HG02943 (cell line): Measurements from ENCODE around the gene ZSCAN23.
"Not testable (repeated sequence)": the region's sequence is repeated elsewhere in the genome, so short reads cannot be mapped to it uniquely, and the experiment has no call there.

Experiments
- ATAC-seq: cut with Tn5 transposase; IDR thresholded peaks from one replicate; pipeline ENCODE4 v1.9.1; 2021; ENCODE audit warnings: mild to moderate bottlenecking, low read depth, moderate library complexity; ENCODE audit not compliant: unreplicated experiment

ZSCAN23 gene

GRCh38 chr6:28444759-28445158 lies 1.5 kb upstream of the ZSCAN23 start:
- not testable (repeated sequence) for ATAC-seq

GRCh38 chr6:28442586-28442985 lies 705 bp downstream of the ZSCAN23 start:
- no peak for ATAC-seq

- no peak for ATAC-seq
Measured at GRCh38 chr6:28436404-28436803, 6.9 kb downstream of the ZSCAN23 start.

GRCh38 chr6:28433119-28433518 lies 10.2 kb downstream of the ZSCAN23 start:
- no peak for ATAC-seq

GRCh38 chr6:28429781-28430180 lies 13.5 kb downstream of the ZSCAN23 start:
- no peak for ATAC-seq

GRCh38 chr6:28425944-28426541 lies 17.2 kb downstream of the ZSCAN23 start:
- ATAC-seq = no peak

GRCh38 chr6:28424163-28424562 lies 19.1 kb downstream of the ZSCAN23 start:
- no peak for ATAC-seq

- ATAC-seq = no peak
Measured at GRCh38 chr6:28423546-28423945, 19.7 kb downstream of the ZSCAN23 start.

- ATAC-seq = no peak
Measured at GRCh38 chr6:28413681-28414080, 29.6 kb downstream of the ZSCAN23 start.

- ATAC-seq = no peak
Measured at GRCh38 chr6:28410767-28411166, 32.5 kb downstream of the ZSCAN23 start.

- no peak for ATAC-seq
Measured at GRCh38 chr6:28408076-28408802, 35.1 kb downstream of the ZSCAN23 start.

- no peak for ATAC-seq
Measured at GRCh38 chr6:28407401-28407800, 35.9 kb downstream of the ZSCAN23 start.

- not testable (repeated sequence) for ATAC-seq
Measured at GRCh38 chr6:28403923-28404322, 39.4 kb downstream of the ZSCAN23 start.

GRCh38 chr6:28402197-28402596 lies 41.1 kb downstream of the ZSCAN23 start:
- ATAC-seq = no peak

- ATAC-seq = no peak
Measured at GRCh38 chr6:28401172-28401571, 42.1 kb downstream of the ZSCAN23 start.

- ATAC-seq = no peak
Measured at GRCh38 chr6:28400122-28400451, 43.2 kb downstream of the ZSCAN23 start.

GRCh38 chr6:28399350-28400121 lies 43.8 kb downstream of the ZSCAN23 start, which contains the start of gene ZSCAN12:
Gene ZSCAN12, minus strand, starts transcription at chr6:28399747. Its CDS starts 1,342 bp downstream, at chr6:28398405.
- ATAC-seq = peak; percentile 71

GRCh38 chr6:28395918-28396317 lies 47.4 kb downstream of the ZSCAN23 start:
- ATAC-seq = no peak

- no peak for ATAC-seq
Measured at GRCh38 chr6:28393912-28394662, 49.2 kb downstream of the ZSCAN23 start.

- ATAC-seq = no peak
Measured at GRCh38 chr6:28390688-28391087, 52.6 kb downstream of the ZSCAN23 start.

GRCh38 chr6:28384143-28384533 lies 59.2 kb downstream of the ZSCAN23 start:
- ATAC-seq = no peak
